Endodermal cell (in vitro differentiated cells): ENCODE data around the gene RPS6KA2. TPM values are rescaled to one million over a fixed set of nuclear protein-coding genes. Genes with fewer than 3 reads are reported as not detected.

Experiments used
- DNase-seq: peaks from one replicate; pipeline ENCODE4 v3.0.0-alpha.2; 2017
- H3K27ac ChIP-seq: 2 replicates; pipeline ENCODE4 v1.5.1; 2013; ENCODE audit warnings: mild to moderate bottlenecking, low read depth, low read length, moderate library complexity
- H3K27me3 ChIP-seq: 2 replicates; pipeline ENCODE4 v1.6.1; 2013; ENCODE audit warnings: mild to moderate bottlenecking, low read length, moderate library complexity; ENCODE audit not compliant: insufficient read depth, control insufficient read depth, poor library complexity, severe bottlenecking
- H3K36me3 ChIP-seq: 2 replicates; pipeline ENCODE4 v1.7.0; 2013; ENCODE audit warnings: mild to moderate bottlenecking, low read length, moderate library complexity; ENCODE audit not compliant: control insufficient read depth, insufficient read depth
- H3K4me1 ChIP-seq: one replicate; pipeline ENCODE4 v1.7.0; 2013; ENCODE audit warnings: low read length; ENCODE audit not compliant: control insufficient read depth, insufficient read depth
- H3K4me3 ChIP-seq: 2 replicates; pipeline ENCODE4 v1.5.1; 2013; ENCODE audit warnings: mild to moderate bottlenecking, low read length, moderate library complexity
- H3K9ac ChIP-seq: 2 replicates; pipeline ENCODE4 v1.6.1; 2013; ENCODE audit warnings: mild to moderate bottlenecking, low read length, moderate library complexity; ENCODE audit not compliant: poor library complexity, severe bottlenecking; ENCODE audit errors: extremely low read depth
- H3K9me3 ChIP-seq: 2 replicates; pipeline ENCODE4 v1.6.1; 2013; ENCODE audit warnings: mild to moderate bottlenecking, low read length, moderate library complexity; ENCODE audit not compliant: control insufficient read depth
- H3K27ac Mint-ChIP-seq: 2 replicates; pipeline ENCODE4 v1.8.0; 2020; ENCODE audit warnings: mixed read lengths
- H3K27me3 Mint-ChIP-seq: 2 replicates; pipeline ENCODE4 v1.8.0; 2021; ENCODE audit warnings: mild to moderate bottlenecking, mixed read lengths; ENCODE audit not compliant: insufficient read depth
- H3K36me3 Mint-ChIP-seq: 2 replicates; pipeline ENCODE4 v1.8.0; 2020; ENCODE audit warnings: low read depth, mixed read lengths
- H3K4me1 Mint-ChIP-seq: 2 replicates; pipeline ENCODE4 v1.8.0; 2020; ENCODE audit warnings: mixed read lengths
- H3K4me3 Mint-ChIP-seq: 2 replicates; pipeline ENCODE4 v1.8.0; 2020; ENCODE audit warnings: mild to moderate bottlenecking, moderate library complexity, mixed read lengths
- H3K9me3 Mint-ChIP-seq: 2 replicates; pipeline ENCODE4 v1.8.0; 2020; ENCODE audit warnings: mild to moderate bottlenecking, mixed read lengths
- WGBS, 2 experiments: methylation state at CpG; one replicate each; pipeline versions ENCODE4 v1.1.5 to v1.1.7; 2013; ENCODE audit warnings: missing lambda C conversion rate in 2 of 2, mixed read lengths in 1 of 2; ENCODE audit not compliant: insufficient coverage in 1 of 2, insufficient read length in 1 of 2; 5-methylcytosine and 5-hydroxymethylcytosine counted together
- total RNA-seq, 2 donors: library from RNA; stranded (reverse); fragmentation: NEBNext Ultra II Directional in 1 of 2; extraction: Animal tissue kit (Norgen Biotek cat#: 25700) in 1 of 2; gene quantifications; 2 replicates in 1 of 2; 3 replicates in 1 of 2; pipeline ENCODE4 v1.2.1, GENCODE V29; 2021
- TF ChIP-seq, protein P1 (sequence below): fragments of 200-600 bp; sonication (generic); conservative IDR thresholded peaks from 2 replicates; pipeline ENCODE4 v1.5.0; 2021; ENCODE audit warnings: antibody characterized with exemption, mild to moderate bottlenecking

The RPS6KA2 gene
- total RNA-seq, 2 donors from 2014 or later, result 17.9 to 23.9 TPM

DNA sequence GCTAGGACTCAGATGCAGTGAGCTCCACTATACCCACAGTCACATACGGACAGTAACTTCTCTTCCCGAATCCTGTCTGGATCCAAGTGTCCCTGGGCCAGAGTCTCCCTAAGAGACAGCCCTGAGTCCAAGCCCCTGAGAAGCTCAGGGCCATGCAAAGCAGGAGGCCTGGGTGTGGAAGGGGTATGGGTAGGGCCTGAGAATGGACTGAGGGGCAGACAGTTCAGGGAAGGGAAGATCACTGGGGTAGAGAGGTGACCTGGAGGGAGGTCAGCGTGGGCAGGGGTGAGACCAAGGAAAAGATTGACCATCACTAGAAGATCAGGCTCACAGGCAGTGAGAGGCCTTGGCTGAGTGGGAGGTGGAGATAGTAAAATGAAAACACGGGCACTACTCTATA lies 8.8 kb downstream of the RPS6KA2 start:
- peaks cover 23% of the 10 kb centered on the region for H3K4me1 Mint-ChIP-seq
- WGBS, 2 experiments, result 94% methylated on average over 4 of the region's 4 CpGs; no CpG with 5 or more reads in 1 of the 2 experiments
- H3K9me3 ChIP-seq, result no peaks in the 10 kb centered on the region

DNA sequence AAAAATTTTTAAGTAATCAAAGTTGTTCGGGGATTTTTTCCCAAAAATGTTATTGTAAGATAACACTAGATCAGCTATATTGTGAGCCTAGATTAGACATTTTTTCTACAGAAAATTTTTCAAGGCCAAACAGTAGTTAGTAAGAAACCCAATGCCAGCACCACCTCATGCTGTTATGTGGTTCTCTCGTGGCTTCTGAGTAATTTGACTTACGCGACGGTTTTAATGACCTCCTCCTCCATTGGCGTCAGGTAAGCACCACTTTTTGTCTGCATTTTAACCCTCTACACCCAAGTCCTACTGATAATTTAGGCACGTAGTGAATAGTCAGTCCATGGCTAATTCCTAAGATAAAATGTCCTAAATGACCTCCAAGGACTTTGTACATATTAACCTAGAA lies 9.7 kb downstream of the RPS6KA2 start:
- no peaks in the 10 kb centered on the region for H3K27me3 ChIP-seq
- no peak overlapping the region for H3K9ac ChIP-seq
- H3K4me1 ChIP-seq, result peaks cover 2% of the 10 kb centered on the region
- no peak overlapping the region for H3K4me3 ChIP-seq
- H3K27me3 Mint-ChIP-seq, result no peaks in the 10 kb centered on the region
- H3K36me3 ChIP-seq, result peaks cover 4% of the 10 kb centered on the region
- TF ChIP-seq, protein P1, sequence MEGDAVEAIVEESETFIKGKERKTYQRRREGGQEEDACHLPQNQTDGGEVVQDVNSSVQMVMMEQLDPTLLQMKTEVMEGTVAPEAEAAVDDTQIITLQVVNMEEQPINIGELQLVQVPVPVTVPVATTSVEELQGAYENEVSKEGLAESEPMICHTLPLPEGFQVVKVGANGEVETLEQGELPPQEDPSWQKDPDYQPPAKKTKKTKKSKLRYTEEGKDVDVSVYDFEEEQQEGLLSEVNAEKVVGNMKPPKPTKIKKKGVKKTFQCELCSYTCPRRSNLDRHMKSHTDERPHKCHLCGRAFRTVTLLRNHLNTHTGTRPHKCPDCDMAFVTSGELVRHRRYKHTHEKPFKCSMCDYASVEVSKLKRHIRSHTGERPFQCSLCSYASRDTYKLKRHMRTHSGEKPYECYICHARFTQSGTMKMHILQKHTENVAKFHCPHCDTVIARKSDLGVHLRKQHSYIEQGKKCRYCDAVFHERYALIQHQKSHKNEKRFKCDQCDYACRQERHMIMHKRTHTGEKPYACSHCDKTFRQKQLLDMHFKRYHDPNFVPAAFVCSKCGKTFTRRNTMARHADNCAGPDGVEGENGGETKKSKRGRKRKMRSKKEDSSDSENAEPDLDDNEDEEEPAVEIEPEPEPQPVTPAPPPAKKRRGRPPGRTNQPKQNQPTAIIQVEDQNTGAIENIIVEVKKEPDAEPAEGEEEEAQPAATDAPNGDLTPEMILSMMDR, result no peak
- peaks cover 23% of the 10 kb centered on the region for H3K4me1 Mint-ChIP-seq
- WGBS, 2 experiments, result 89 to 97% methylated on average over 7 of the region's 7 CpGs
- peaks cover 14% of the 10 kb centered on the region for H3K36me3 Mint-ChIP-seq
- no peak for DNase-seq
- H3K9me3 ChIP-seq, result no peaks in the 10 kb centered on the region
- no peak overlapping the region for H3K27ac Mint-ChIP-seq
- H3K27ac ChIP-seq, result no peak overlapping the region
- H3K4me3 Mint-ChIP-seq, result no peak overlapping the region
- no peaks in the 10 kb centered on the region for H3K9me3 Mint-ChIP-seq

More for the DNA sequence above, 8.8 kb downstream of the RPS6KA2 start:
- TF ChIP-seq, protein P1, result no peak
- H3K4me3 Mint-ChIP-seq, result no peak overlapping the region
- peak; percentile 32 for DNase-seq
- no peak overlapping the region for H3K9ac ChIP-seq
- H3K27me3 ChIP-seq, result no peaks in the 10 kb centered on the region
- peaks cover 14% of the 10 kb centered on the region for H3K36me3 Mint-ChIP-seq
- H3K27ac Mint-ChIP-seq, result no peak overlapping the region
- no peak overlapping the region for H3K4me3 ChIP-seq
- H3K27ac ChIP-seq, result no peak overlapping the region
- peaks cover 4% of the 10 kb centered on the region for H3K36me3 ChIP-seq
- H3K4me1 ChIP-seq, result peaks cover 2% of the 10 kb centered on the region
- H3K27me3 Mint-ChIP-seq, result no peaks in the 10 kb centered on the region
- H3K9me3 Mint-ChIP-seq, result no peaks in the 10 kb centered on the region

- Mint-ChIP-seq H3K4me1 (peaks cover 18% of the 10 kb centered on the region), H3K27ac (peak overlapping the region; percentile 37), H3K27me3 (no peaks in the 10 kb centered on the region), H3K9me3 (no peaks in the 10 kb centered on the region), H3K36me3 (peaks cover 14% of the 10 kb centered on the region), H3K4me3 (no peak overlapping the region)
- Histone ChIP-seq H3K9me3 (no peaks in the 10 kb centered on the region), H3K4me1 (peaks cover 2% of the 10 kb centered on the region), H3K27ac (no peak overlapping the region), H3K4me3 (no peak overlapping the region), H3K27me3 (no peaks in the 10 kb centered on the region), H3K36me3 (peaks cover 4% of the 10 kb centered on the region), H3K9ac (no peak overlapping the region)
- TF ChIP-seq, protein P1, result no peak
- peak; percentile 40 for DNase-seq
- WGBS, 2 experiments, result 93 to 96% methylated on average over 17 to 22 of the region's 22 CpGs
Observed at GRCh38 chr6:166616261-166617238, 10.5 kb downstream of the RPS6KA2 start.
